OCI-M1 (cell line): Measurements from ENCODE around the gene MSS51.

Experiments used
- DNase-seq: peaks from one replicate; lab custom pipeline; 2025; lab: John Stamatoyannopoulos, UW

The MSS51 gene

GRCh38 chr10:73433538-73433867 lies at the start of gene MSS51:
TSS of gene MSS51 (minus strand) at chr10:73433561. CDS start at chr10:73428284, 5,277 bp downstream.
- peak; percentile 59 for DNase-seq

- no peak for DNase-seq
These were observed 46.8 kb upstream of the MSS51 start for GRCh38 chr10:73480158-73480557.

GRCh38 chr10:73478636-73479035 lies 45.3 kb upstream of the MSS51 start:
- DNase-seq: peak; percentile 56

GRCh38 chr10:73471226-73471625 lies 37.9 kb upstream of the MSS51 start:
- DNase-seq: no peak

- peak; percentile 59 for DNase-seq
These were observed 36.2 kb upstream of the MSS51 start for GRCh38 chr10:73469579-73469978.

- no peak for DNase-seq
These were observed 33.8 kb upstream of the MSS51 start for GRCh38 chr10:73467206-73467605.

GRCh38 chr10:73465978-73466726 lies 32.8 kb upstream of the MSS51 start:
- DNase-seq: no peak

- no peak for DNase-seq
These were observed 27.5 kb upstream of the MSS51 start for GRCh38 chr10:73460897-73461296.

- no peak for DNase-seq
These were observed 26.4 kb upstream of the MSS51 start for GRCh38 chr10:73459683-73460314.

GRCh38 chr10:73456187-73456890 lies 23.0 kb upstream of the MSS51 start:
- peak; percentile 98 for DNase-seq

- DNase-seq: no peak
These were observed 15.8 kb upstream of the MSS51 start for GRCh38 chr10:73449113-73449512.

- no peak for DNase-seq
These were observed 15.0 kb upstream of the MSS51 start for GRCh38 chr10:73448384-73448783.

- no peak for DNase-seq
These were observed 13.6 kb upstream of the MSS51 start for GRCh38 chr10:73446926-73447325.

- no peak for DNase-seq
These were observed 11.1 kb upstream of the MSS51 start for GRCh38 chr10:73444457-73444856.

GRCh38 chr10:73439605-73440312 lies 6.4 kb upstream of the MSS51 start:
- no peak for DNase-seq

- DNase-seq: no peak
These were observed 5.7 kb upstream of the MSS51 start for GRCh38 chr10:73439055-73439454.

- no peak for DNase-seq
These were observed 469 bp downstream of the MSS51 start for GRCh38 chr10:73432646-73433537.

GRCh38 chr10:73426318-73426717 lies 7.0 kb downstream of the MSS51 start:
- DNase-seq: no peak

- no peak for DNase-seq
These were observed 8.9 kb downstream of the MSS51 start for GRCh38 chr10:73424478-73424877.

- DNase-seq: no peak
These were observed 10.1 kb downstream of the MSS51 start for GRCh38 chr10:73423309-73423708.

- no peak for DNase-seq
These were observed 16.8 kb downstream of the MSS51 start for GRCh38 chr10:73416571-73416970.
